HG03175 (cell line): ENCODE measurements around the gene TAL2.

Source experiments
- ATAC-seq: cut with Tn5 transposase; IDR thresholded peaks from one replicate; pipeline ENCODE4 v1.9.1; 2021; ENCODE audit warnings: mild to moderate bottlenecking, moderate library complexity; ENCODE audit not compliant: unreplicated experiment

Gene TAL2

DNA sequence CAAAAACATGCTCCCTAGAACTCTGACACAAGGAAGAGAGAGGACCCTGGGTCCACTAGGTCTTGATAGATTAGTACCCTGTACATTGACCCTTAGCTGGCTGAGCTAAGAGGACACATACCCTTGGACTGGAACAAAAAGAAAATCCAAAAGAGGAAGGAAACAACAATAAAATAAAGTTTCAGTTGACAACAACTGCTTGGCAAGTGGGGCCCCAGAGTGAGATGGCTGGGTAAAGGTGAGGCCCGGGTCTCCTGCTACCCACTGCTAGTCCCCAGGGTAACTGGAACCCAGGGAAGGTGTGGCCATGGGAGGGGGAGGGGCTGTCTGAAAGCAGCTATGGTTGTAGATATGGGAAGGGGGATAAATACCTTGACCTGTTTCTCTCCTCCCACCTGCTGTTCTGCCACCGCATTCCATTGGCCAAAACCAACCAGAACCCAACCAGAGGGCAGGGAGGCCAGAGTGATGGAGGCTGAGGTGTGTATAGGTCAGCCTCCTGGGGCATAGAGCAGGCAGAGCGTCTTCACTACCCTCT is 11.7 kb downstream of the TAL2 start:
- ATAC-seq: no peak

DNA sequence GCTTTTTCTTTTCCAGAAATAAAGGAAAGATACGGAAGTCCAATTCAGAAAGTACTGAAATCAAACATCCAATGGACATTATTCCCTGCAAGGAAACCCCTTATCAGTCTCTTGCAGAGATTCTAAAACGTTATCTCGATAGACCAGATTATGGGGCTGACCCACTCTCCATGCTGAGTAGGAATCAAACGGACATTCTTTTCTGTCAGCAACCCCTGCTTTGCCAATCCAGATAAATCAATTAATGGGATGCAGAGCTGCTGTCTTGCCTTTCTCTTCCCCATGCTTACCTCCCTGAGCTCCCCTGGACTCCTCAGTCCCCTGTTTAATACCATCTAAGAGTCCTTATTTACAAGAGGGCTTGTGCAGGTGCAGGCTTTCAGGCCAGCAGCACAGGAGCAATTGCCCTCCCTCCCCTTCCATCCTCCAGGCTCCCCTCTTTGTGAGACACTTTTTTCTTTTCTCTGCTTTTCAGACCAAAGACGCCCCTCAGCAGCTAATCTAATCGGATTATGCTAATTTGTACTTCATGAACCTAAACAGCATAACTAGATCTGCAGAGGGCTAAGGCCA is 14.2 kb downstream of the TAL2 start:
- no peak for ATAC-seq

GRCh38 chr9:105678163-105678562 is 15.9 kb downstream of the TAL2 start:
- no peak for ATAC-seq

DNA sequence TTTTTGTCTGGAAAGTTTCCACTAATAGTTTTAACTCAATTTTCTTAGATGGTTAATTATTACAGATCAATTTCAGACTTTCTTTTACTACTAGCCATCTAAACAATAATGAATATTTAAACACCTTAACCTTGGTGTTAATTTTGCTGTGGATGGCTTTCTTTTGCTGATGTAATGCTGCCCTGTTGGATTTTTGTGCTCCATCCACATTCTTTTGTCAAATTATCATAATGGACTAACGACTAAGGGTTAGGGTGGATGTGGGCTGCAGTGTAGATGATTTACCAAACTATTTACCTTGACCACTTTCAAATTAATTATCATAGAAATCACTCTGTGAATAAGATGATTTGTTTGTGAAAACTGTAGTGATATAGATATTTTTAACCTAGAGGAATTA is 16.5 kb downstream of the TAL2 start:
- ATAC-seq: no peak

GRCh38 chr9:105679257-105680022 is 17.2 kb downstream of the TAL2 start:
- ATAC-seq: no peak

DNA sequence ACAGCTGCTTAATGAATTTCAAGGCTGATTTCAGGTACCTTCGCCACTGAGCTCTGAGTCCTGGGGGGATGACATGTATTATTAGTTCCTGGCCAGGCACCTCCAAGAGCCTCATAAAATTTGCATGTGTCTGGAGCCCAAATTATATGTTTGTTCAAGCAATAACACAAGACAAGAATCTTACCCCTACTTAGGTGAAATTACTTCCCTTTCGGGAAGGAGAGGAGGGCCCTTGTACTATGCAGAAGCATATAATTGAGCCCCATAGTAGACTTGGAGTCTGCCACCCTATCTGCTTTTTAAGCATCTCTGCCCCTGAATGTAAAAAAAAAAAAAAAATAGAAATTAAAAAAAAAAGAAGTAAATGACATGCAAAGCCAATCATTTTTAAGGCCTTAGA is 19.1 kb downstream of the TAL2 start:
- ATAC-seq: no peak

GRCh38 chr9:105681724-105682123 is 19.5 kb downstream of the TAL2 start:
- no peak for ATAC-seq

DNA sequence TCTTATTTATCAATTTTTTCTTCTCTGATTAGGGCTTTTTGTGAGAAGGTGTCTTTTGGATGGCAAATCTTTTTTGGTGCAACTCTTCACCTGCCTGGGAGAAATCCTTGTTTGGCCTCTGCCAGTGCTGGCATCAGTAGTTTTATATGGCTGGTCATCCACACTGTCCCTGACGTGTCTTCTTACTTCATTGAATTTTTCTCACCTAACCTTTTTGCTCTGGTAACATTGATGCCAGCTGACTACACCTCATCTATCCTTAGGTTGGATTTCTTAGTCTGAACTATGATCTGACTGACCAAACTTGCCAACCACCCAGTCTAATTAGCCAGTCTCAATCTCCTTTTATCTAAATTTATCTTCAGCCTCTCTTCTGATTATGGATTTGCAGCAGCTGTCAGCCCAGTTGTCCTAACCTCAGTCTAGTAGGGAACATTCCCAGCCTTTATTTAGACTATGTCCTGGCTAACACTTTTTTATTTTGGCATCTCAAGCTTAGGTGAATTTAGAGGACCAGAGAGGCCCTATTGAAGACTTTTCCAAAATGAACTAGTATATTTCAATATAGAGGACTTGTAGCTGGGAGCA is 21.5 kb downstream of the TAL2 start:
- no peak for ATAC-seq

GRCh38 chr9:105686936-105687335 is 24.7 kb downstream of the TAL2 start:
- no peak for ATAC-seq

DNA sequence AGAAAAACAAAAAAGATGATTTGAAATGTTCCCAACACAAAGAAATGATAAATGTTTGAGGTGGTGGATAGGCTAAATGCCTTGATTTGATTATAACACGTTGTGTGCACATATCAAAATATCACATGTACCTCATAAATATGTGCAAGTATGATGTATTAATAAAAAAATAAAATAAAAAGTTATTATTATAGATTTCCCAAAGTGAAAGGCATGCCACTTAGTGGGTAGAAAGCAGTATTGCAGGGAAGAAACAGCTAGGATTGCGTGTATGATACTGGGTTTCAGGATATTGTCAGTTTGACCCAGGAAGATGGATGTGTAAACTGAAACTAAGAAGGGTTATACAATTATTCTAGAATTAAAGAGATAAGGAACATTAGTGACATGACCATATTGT is 28.5 kb downstream of the TAL2 start:
- no peak for ATAC-seq

DNA sequence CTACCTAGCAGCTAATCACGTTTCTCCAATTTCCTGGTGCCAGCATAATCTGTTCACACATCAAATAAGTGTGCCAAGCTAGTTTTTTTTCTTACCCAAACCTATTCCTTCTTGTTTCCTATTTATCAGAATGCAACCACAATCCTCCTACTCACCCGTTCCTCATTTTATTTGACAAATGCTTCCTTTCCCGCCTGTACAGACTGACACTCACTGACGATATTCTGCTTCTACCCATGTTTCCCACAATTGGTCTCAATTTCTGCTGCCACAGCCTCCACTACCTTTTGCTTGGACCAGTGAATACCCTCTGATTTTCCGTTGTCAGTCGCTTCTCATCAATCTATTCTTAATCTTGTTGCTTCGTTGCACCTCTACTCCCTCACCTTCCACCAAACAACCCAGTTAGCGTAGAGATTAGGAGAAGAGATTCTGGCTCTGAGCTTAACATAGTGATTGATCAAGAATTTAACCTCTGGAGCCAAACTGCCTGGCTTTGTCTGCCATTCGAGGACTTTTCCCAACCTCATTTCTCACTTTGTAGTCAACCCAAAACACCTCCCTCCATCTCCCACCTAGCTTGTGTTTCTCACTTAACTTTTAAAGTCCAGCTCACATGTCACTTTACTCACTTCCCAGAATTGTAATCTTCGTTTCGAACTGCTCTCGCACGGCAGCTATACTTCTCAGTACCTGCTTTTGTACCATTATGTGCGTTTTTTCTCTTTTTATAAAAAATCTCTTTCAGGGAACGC is 31.4 kb downstream of the TAL2 start:
- peak; percentile 24 for ATAC-seq

- peak; percentile 80 for ATAC-seq
Observed at GRCh38 chr9:105694190-105694847, 32.1 kb downstream of the TAL2 start, which contains the start of gene TMEM38B. TMEM38B (plus strand) TSS chr9:105694541; CDS start chr9:105694661, 120 bp downstream.

DNA sequence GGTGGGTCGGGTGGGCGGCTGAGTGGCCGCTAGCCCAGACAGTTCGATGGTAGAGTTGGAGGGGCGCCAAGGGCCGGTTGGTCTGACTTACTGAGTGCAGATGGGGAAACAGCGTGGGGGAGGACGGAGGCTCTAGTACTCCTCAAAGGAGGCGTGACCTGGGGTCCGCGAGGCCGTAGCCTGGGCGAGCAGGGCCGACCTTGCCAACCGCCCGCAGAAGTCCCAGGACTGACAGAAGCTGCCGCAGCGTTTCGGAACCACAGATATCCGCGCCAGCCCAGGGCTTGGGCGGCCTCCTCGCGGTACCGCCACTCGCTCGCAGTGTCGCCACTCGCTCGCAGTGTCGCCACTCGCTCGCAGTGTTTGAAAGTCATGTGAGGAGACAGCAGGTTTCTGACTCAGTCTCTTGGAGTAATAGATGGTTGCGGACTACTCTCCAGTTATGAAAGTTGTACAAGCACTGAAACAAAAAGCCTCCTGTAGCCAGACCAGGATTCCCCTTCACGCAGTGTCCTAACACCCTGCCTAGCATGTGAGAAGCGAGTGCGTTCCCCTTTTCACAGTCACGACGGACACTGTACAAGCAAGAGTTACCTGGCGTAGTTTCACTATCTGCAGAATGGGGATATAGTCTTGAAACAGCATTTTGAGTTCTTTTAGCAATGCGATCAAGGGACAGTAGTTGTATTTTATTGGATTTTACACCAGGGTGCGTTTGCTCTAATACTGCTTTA is 32.8 kb downstream of the TAL2 start:
- ATAC-seq: peak; percentile 74

DNA sequence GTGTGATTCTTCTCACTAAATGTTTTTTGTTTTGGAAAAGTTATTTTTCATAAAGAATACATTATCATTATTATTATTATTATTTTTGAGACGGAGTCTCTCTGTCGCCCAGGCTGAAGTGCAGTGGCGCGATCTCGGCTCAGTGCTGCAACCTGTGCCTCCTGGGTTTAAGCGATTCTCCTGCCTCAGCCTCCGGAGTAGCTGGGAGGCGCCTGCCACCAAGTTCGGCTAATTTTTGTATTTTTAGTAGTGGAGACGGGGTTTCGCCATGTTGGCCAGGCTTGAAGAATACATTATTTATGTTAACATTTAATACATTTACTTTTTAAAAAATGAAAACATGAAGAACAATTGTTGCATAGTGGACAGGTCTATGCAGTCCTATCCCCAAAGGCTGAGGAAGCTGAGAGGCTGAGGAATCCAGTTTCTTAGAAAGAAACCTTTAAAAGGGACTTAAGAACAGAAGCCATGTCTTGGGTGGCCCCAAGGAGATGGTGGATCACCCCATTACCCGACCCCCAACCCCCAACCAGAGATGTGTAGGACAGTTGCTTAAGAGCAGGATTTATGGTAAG is 34.0 kb downstream of the TAL2 start:
- ATAC-seq: no peak

- ATAC-seq: no peak
Observed at GRCh38 chr9:105697871-105698270, 35.6 kb downstream of the TAL2 start.

DNA sequence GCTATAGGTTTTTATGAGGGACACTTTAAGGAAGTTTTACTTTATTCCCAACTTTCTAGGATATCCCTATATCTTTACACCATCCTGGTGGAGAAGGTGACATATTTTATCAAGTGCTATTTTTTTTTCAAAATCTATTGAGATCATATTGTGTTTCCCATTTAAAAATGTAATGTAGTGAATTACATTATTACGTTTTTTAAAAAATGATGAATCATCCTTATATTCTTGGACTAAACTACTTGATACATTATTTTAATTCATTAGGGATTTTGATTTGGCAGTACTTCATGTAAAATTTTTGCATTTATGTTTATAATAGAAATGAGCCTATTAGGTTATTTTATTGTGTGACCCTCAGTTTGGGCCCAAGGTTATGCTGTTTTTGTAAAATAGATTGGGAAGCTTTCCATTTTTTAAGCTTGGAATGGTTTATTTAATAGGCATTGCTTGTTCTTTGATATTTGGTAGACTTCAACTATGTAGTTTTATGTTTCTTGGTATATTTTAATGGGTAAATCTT is 36.2 kb downstream of the TAL2 start:
- ATAC-seq: no peak

- no peak for ATAC-seq
Observed at GRCh38 chr9:105700668-105701067, 38.4 kb downstream of the TAL2 start.

GRCh38 chr9:105701145-105701544 is 38.9 kb downstream of the TAL2 start:
- ATAC-seq: no peak

DNA sequence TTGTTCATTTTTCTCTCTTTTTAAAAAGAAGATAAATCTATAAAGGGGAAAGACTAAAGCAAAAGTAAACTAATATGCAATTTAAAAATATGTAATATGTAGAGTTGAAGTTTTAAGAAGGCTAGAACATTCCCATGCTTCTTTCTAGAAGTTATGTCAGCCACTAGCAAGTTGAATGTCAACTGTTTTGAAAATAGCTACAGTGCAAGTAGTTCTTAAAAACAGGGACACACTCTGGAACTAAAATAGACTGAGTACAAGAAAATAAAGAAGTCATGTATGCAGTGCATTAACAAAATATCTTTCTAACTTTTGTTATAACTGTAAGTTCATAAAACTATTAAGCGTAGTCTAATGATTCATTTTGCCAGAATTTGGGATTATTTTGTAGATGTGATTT is 40.0 kb downstream of the TAL2 start:
- no peak for ATAC-seq
